MM.1S (cell line): Measurements from ENCODE around the gene CTDSP2.

Experiments
- DNase-seq: peaks from one replicate; pipeline ENCODE4 v3.0.0-alpha.2; 2015
- H2AFZ ChIP-seq: fragments of 300-600 bp; sonication (generic); 2 replicates; pipeline ENCODE4 v1.6.0; 2016; ENCODE audit warnings: antibody characterized with exemption, low read length
- H3F3A ChIP-seq: fragments of 300-600 bp; sonication (generic); 2 replicates; pipeline ENCODE4 v1.6.1; 2016; ENCODE audit warnings: mild to moderate bottlenecking, antibody characterized with exemption, low read length, moderate library complexity, mixed read lengths; ENCODE audit not compliant: insufficient read depth
- H3K27ac ChIP-seq: fragments of 300-600 bp; sonication (generic); 2 replicates; pipeline ENCODE4 v1.5.1; 2016; ENCODE audit warnings: mild to moderate bottlenecking, low read length
- H3K27me3 ChIP-seq: fragments of 300-600 bp; sonication (generic); replicated peaks from 2 replicates; pipeline ENCODE4 v1.6.0; 2016; ENCODE audit warnings: low read length; ENCODE audit not compliant: insufficient read depth
- H3K36me3 ChIP-seq: fragments of 300-600 bp; sonication (generic); replicated peaks from 2 replicates; pipeline ENCODE4 v1.6.1; 2016; ENCODE audit warnings: mild to moderate bottlenecking, low read length, mixed read lengths; ENCODE audit not compliant: insufficient read depth
- H3K4me1 ChIP-seq: fragments of 300-600 bp; sonication (generic); 2 replicates; pipeline ENCODE4 v1.6.1; 2016; ENCODE audit warnings: low read length, mixed read lengths
- H3K4me2 ChIP-seq: fragments of 300-600 bp; sonication (generic); 2 replicates; pipeline ENCODE4 v1.6.0; 2016; ENCODE audit warnings: low read depth, low read length
- H3K4me3 ChIP-seq: fragments of 300-600 bp; sonication (generic); 2 replicates; pipeline ENCODE4 v1.5.1; 2016; ENCODE audit warnings: low read length, mixed read lengths
- H3K79me2 ChIP-seq: fragments of 300-600 bp; sonication (generic); 2 replicates; pipeline ENCODE4 v1.6.1; 2016; ENCODE audit warnings: mixed run types, low read length, mixed read lengths
- H3K9ac ChIP-seq: fragments of 300-600 bp; sonication (generic); 2 replicates; pipeline ENCODE4 v1.6.1; 2016; ENCODE audit warnings: low read length, mixed read lengths
- H3K9me2 ChIP-seq: fragments of 300-600 bp; sonication (generic); replicated peaks from 2 replicates; pipeline ENCODE4 v1.6.1; 2016; ENCODE audit warnings: mild to moderate bottlenecking, low read length, mixed read lengths; ENCODE audit not compliant: insufficient read depth
- H3K9me3 ChIP-seq: fragments of 300-600 bp; sonication (generic); replicated peaks from 2 replicates; pipeline ENCODE4 v1.6.1; 2016; ENCODE audit warnings: mild to moderate bottlenecking, low read length, mixed read lengths; ENCODE audit not compliant: insufficient read depth
- H4K20me1 ChIP-seq: fragments of 300-600 bp; sonication (generic); 2 replicates; pipeline ENCODE4 v1.6.1; 2016; ENCODE audit warnings: mild to moderate bottlenecking, low read length, moderate library complexity, mixed read lengths; ENCODE audit not compliant: insufficient read depth
- EZH2 ChIP-seq: fragments of 300-600 bp; sonication (generic); optimal IDR thresholded peaks from 2 replicates; pipeline ENCODE3; 2017; ENCODE audit warnings: low read depth, mild to moderate bottlenecking, antibody characterized with exemption, low read length, mixed read lengths
- EZH2phosphoT487 ChIP-seq: fragments of 300-600 bp; sonication (generic); IDR thresholded peaks from 2 replicates; pipeline ENCODE4 v1.6.1; 2018; ENCODE audit warnings: antibody characterized with exemption, low read length
- TF ChIP-seq, protein P1 (sequence below): fragments of 300-600 bp; sonication (generic); IDR thresholded peaks from 2 replicates; pipeline ENCODE4 v1.5.1; 2016; ENCODE audit warnings: antibody characterized with exemption, low read length, mixed read lengths

CTDSP2 gene

DNA sequence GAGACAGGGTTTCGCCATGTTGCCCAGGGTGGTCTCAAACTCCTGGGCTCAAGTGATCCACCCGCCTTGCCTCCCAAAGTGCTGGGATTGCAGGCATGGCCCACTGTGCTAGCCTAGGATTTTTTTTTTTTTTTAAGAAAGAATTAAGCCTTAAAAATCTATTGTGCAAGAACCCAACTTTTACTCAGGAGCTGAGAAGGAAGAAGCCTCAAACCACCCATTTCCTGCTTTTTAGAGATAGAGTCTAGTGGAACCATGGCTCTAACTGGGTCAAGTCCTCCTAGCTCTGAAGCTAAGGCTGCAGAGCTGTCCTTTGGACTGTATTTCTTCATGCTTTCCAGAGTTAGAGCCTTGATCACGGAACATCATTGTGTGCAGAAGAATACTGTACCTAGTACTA is 65.3 kb downstream of the CTDSP2 start:
- Histone ChIP-seq H4K20me1 (no peaks in the 10 kb centered on the region), H3K9ac (no peak overlapping the region), H3K27ac (0 out of 2 replicates have a peak overlapping the region, but pooled peaks have one; percentile 5), H3K9me2 (no peaks in the 10 kb centered on the region), H3K79me2 (peaks cover 33% of the 10 kb centered on the region), H3K9me3 (no peaks in the 10 kb centered on the region), H3K27me3 (no peaks in the 10 kb centered on the region), H2AFZ (no peak overlapping the region), H3F3A (0 out of 2 replicates have a peak, but pooled peaks cover 3% of the 10 kb centered on the region), H3K4me1 (peaks cover 12% of the 10 kb centered on the region), H3K36me3 (0 out of 2 replicates have a peak, but pooled peaks cover 5% of the 10 kb centered on the region), H3K4me3 (no peak overlapping the region), H3K4me2 (peak overlapping the region; percentile 42; the same call in 1 of the 2 replicates)
- no peak for TF ChIP-seq EZH2phosphoT487
- no peak for TF ChIP-seq EZH2
- TF ChIP-seq, protein P1, sequence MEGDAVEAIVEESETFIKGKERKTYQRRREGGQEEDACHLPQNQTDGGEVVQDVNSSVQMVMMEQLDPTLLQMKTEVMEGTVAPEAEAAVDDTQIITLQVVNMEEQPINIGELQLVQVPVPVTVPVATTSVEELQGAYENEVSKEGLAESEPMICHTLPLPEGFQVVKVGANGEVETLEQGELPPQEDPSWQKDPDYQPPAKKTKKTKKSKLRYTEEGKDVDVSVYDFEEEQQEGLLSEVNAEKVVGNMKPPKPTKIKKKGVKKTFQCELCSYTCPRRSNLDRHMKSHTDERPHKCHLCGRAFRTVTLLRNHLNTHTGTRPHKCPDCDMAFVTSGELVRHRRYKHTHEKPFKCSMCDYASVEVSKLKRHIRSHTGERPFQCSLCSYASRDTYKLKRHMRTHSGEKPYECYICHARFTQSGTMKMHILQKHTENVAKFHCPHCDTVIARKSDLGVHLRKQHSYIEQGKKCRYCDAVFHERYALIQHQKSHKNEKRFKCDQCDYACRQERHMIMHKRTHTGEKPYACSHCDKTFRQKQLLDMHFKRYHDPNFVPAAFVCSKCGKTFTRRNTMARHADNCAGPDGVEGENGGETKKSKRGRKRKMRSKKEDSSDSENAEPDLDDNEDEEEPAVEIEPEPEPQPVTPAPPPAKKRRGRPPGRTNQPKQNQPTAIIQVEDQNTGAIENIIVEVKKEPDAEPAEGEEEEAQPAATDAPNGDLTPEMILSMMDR, result no peak
- DNase-seq, result no peak

DNA sequence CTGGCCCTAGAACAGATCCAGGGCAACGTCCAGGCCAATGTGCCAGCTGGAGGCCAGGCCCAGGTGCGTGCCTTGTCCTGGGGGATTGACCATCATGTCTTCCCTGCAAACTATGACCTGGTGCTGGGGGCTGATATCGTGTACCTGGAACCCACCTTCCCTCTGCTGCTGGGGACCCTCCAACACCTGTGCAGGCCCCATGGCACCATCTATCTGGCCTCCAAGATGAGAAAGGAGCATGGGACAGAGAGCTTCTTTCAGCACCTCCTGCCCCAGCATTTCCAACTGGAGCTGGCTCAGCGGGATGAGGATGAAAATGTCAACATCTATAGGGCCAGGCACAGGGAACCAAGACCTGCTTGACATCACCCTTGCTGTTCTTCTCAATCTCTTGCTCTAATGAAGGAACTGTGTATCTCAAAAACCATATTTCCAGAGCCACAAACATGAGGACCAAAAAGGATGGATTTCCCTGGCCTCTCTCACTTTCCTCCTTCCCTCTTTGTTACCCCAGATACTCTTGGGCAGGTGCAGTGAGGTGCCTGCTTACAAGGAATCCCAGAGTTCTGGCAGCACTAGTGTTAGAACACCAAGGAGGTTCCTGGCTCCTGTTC is 66.1 kb downstream of the CTDSP2 start:
- Histone ChIP-seq H3K27me3 (no peaks in the 10 kb centered on the region), H3K9ac (no peak overlapping the region), H3K9me2 (no peaks in the 10 kb centered on the region), H4K20me1 (no peaks in the 10 kb centered on the region), H3F3A (0 out of 2 replicates have a peak, but pooled peaks cover 3% of the 10 kb centered on the region), H3K36me3 (no peaks in the 10 kb centered on the region), H3K9me3 (no peaks in the 10 kb centered on the region), H2AFZ (no peak overlapping the region), H3K4me3 (no peak overlapping the region), H3K27ac (no peak overlapping the region), H3K4me2 (no peak overlapping the region), H3K79me2 (peaks cover 25% of the 10 kb centered on the region), H3K4me1 (peaks cover 12% of the 10 kb centered on the region)
- DNase-seq, result no peak
- TF ChIP-seq EZH2 (no peak), EZH2phosphoT487 (no peak)
- TF ChIP-seq, protein P1, result no peak

DNA sequence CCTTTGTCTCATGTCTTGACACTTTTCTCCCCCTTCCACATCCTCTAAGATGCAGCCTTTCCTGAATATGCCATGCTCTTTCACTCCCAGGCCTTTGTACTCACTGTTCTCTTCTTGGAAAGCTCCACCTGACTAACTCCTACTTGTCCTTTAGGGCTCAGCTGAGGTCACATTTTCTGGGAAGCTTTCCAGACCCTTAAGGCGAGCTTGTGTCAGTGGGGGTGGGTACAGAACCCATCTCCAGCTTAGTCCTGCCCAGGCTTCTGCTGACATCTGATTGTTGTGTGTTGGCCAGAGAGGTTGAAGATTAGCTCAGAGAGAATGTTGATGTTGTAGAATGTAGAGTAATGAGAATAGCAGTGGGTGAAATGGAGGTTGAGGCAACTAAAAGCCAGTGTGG is 66.8 kb downstream of the CTDSP2 start:
- no peaks in the 10 kb centered on the region for H3K9me2 ChIP-seq
- no peak overlapping the region for H3K27ac ChIP-seq
- no peaks in the 10 kb centered on the region for H3K36me3 ChIP-seq
- H3K9ac ChIP-seq, result no peak overlapping the region
- H3K4me2 ChIP-seq, result no peak overlapping the region
- TF ChIP-seq EZH2 (no peak), EZH2phosphoT487 (no peak)
- TF ChIP-seq, protein P1, result no peak
- H2AFZ ChIP-seq, result no peak overlapping the region
- H3K4me1 ChIP-seq, result peaks cover 12% of the 10 kb centered on the region
- H3K9me3 ChIP-seq, result no peaks in the 10 kb centered on the region
- 0 out of 2 replicates have a peak, but pooled peaks cover 3% of the 10 kb centered on the region for H3F3A ChIP-seq
- H4K20me1 ChIP-seq, result no peaks in the 10 kb centered on the region
- no peaks in the 10 kb centered on the region for H3K27me3 ChIP-seq
- DNase-seq, result no peak
- no peak overlapping the region for H3K4me3 ChIP-seq
- H3K79me2 ChIP-seq, result peaks cover 21% of the 10 kb centered on the region
